ENCODE measurements around the gene DST.

DST gene

GRCh38 chr6:56514395-56514794 lies 128.3 kb downstream of the DST start:
- no peak overlapping the region for H3K27ac ChIP-seq
- CTCF ChIA-PET, result interaction anchor here (0.7 kb wide), 1 partner anchor 156 kb away, joined by 3 read pairs; no protein-coding TSS in a partner anchor
- POLR2A ChIA-PET (ENCODE audit: low non-redundant PET), result no interaction called here
- TF ChIP-seq CTCF (conservative IDR thresholded peaks at IDR 0.05; ENCODE audit: low read depth), result no peak
- DNase-seq (ENCODE audit: low spot score), result no peak

- H3K27ac ChIP-seq, result no peak overlapping the region
- no peak for TF ChIP-seq CTCF (conservative IDR thresholded peaks at IDR 0.05; ENCODE audit: low read depth)
- DNase-seq (ENCODE audit: low spot score), result no peak
- ChIA-PET CTCF (interaction anchor here (0.7 to 1.1 kb wide), 2 partner anchors 35 to 155 kb away, joined by 3 read pairs; no protein-coding TSS in a partner anchor), POLR2A (ENCODE audit: low non-redundant PET) (no interaction called here)
Measured at GRCh38 chr6:56513631-56514030, 129.1 kb downstream of the DST start.

GRCh38 chr6:56511591-56511990 lies 131.1 kb downstream of the DST start:
- no peak overlapping the region for H3K27ac ChIP-seq
- ChIA-PET POLR2A (ENCODE audit: low non-redundant PET) (no interaction called here), CTCF (interaction anchor here (0.7 kb wide), 1 partner anchor 59 kb away, joined by 3 read pairs; no protein-coding TSS in a partner anchor)
- no peak for TF ChIP-seq CTCF (conservative IDR thresholded peaks at IDR 0.05; ENCODE audit: low read depth)
- DNase-seq (ENCODE audit: low spot score), result no peak

GRCh38 chr6:56510984-56511531 lies 131.6 kb downstream of the DST start:
- CTCF ChIA-PET, result no interaction called here
- POLR2A ChIA-PET (ENCODE audit: low non-redundant PET), result no interaction called here
- no peak overlapping the region for H3K27ac ChIP-seq
- no peak for DNase-seq (ENCODE audit: low spot score)
- TF ChIP-seq CTCF (conservative IDR thresholded peaks at IDR 0.05; ENCODE audit: low read depth), result no peak

- POLR2A ChIA-PET (ENCODE audit: low non-redundant PET), result no interaction called here
Measured at GRCh38 chr6:56509031-56509430, 133.7 kb downstream of the DST start.

GRCh38 chr6:56507517-56507916 lies 135.2 kb downstream of the DST start:
- CTCF ChIA-PET, result interaction anchor here (0.7 to 1.1 kb wide), 2 partner anchors 9 to 138 kb away, joined by 3 to 6 read pairs; no protein-coding TSS in a partner anchor
- H3K27ac ChIP-seq, result no peak overlapping the region
- TF ChIP-seq CTCF (conservative IDR thresholded peaks at IDR 0.05; ENCODE audit: low read depth), result no peak
- POLR2A ChIA-PET (ENCODE audit: low non-redundant PET), result no interaction called here
- DNase-seq (ENCODE audit: low spot score), result no peak

More at GRCh38 chr6:56509031-56509430, 133.7 kb downstream of the DST start:
- no peak overlapping the region for H3K27ac ChIP-seq
- CTCF ChIA-PET, result interaction anchor here (1.3 kb wide), 1 partner anchor 14 kb away, joined by 3 read pairs; no protein-coding TSS in a partner anchor
- no peak for TF ChIP-seq CTCF (conservative IDR thresholded peaks at IDR 0.05; ENCODE audit: low read depth)
- no peak for DNase-seq (ENCODE audit: low spot score)
